ENCODE results near the gene STAG1. TPM values are rescaled to one million over a fixed set of nuclear protein-coding genes. Genes with fewer than 3 reads are reported as not detected.

The STAG1 gene
- total and polyA plus RNA-seq, 9 of the 15 experiments (the other 6 are each of a cell fraction or from before 2014, with no cell fraction given): 2.7 to 17.7 (median 8.8) TPM

- peak overlapping the region; percentile 51; the same call in 1 of the 3 replicates for H3K27ac ChIP-seq (ENCODE audit: extremely low read depth, low read depth, low read length)
- CTCF ChIA-PET (ENCODE audit: low intra/inter-chr PET ratio): no interaction called here
- ATAC-seq (peak; percentile 83), DNase-seq (ENCODE audit: extremely low read depth in 1 of 4, low spot score in 3 of 4) (peak; percentile 2 to 26 (median 10)), FAIRE-seq (peak; percentile 11)
- no peaks in the 10 kb centered on the region for H3K27me3 ChIP-seq (ENCODE audit: control insufficient read depth in 2 of 2, insufficient read depth in 2 of 2, low read length in 2 of 2)
- in situ Hi-C loops (cut with MboI) (no loop called here), intact Hi-C loops (cut with micrococcal nuclease) (no loop called here)
- peaks cover 7% of the 10 kb centered on the region; the same call in 2 of the 3 replicates for H3K36me3 ChIP-seq (ENCODE audit: control insufficient read depth, insufficient read depth, low read length)
- H3K9ac ChIP-seq (ENCODE audit: insufficient read depth in 1 of 2, low read depth in 2 of 2, low read length in 2 of 2): no peak overlapping the region; a peak in 1 of 4 replicates
- no peaks in the 10 kb centered on the region for H3K79me2 ChIP-seq (ENCODE audit: control insufficient read depth, insufficient read depth, low read length)
- H2AFZ ChIP-seq (ENCODE audit: low read depth, low read length): peak overlapping the region; percentile 18; the same call in 1 of the 2 replicates
- no peak overlapping the region for H3K4me3 ChIP-seq
- BruUV-seq (replicated peaks): no TSS peak
- POLR2A ChIA-PET: interaction anchor here (0.6 to 1.3 kb wide), 2 partner anchors 14 to 315 kb away, joined by 3 to 5 read pairs; no protein-coding TSS in a partner anchor
- no peaks in the 10 kb centered on the region for H4K20me1 ChIP-seq (replicated peaks; ENCODE audit: control insufficient read depth, insufficient read depth, low read length)
- H3K9me1 ChIP-seq (ENCODE audit: control insufficient read depth, insufficient read depth, low read length): no peaks in the 10 kb centered on the region
- 16% methylated on average over 2 of the region's 2 CpGs for whole genome bisulfite sequencing (ENCODE audit: insufficient coverage, low coverage, missing lambda C conversion rate)
- peak overlapping the region; percentile 51; the same call in 1 of the 2 replicates for H3K4me2 ChIP-seq (ENCODE audit: insufficient read depth, low read length)
- no peaks in the 10 kb centered on the region for H3K9me3 ChIP-seq (replicated peaks; ENCODE audit: control insufficient read depth, insufficient read depth, low read depth, low read length)
- peaks cover 3 to 5% of the 10 kb centered on the region in 2 experiments; a peak in 3 of 5 replicates for H3K4me1 ChIP-seq (replicated peaks in 1 of 2; ENCODE audit: control insufficient read depth in 2 of 2, insufficient read depth in 2 of 2, low read length in 2 of 2)
- TF ChIP-seq ARID1B (IDR thresholded peaks at IDR 0.05) (peak; percentile 78), RBM34 (IDR thresholded peaks at IDR 0.05; ENCODE audit: borderline replicate concordance, insufficient read depth, low read length) (no peak), KLF16 (IDR thresholded peaks at IDR 0.05) (0 out of 2 replicates have a peak, but pooled peaks have one; percentile 25), POU5F1 (IDR thresholded peaks at IDR 0.05; ENCODE audit: borderline replicate concordance, low read depth, low read length, partially characterized antibody) (no peak), SIN3B (IDR thresholded peaks at IDR 0.05; ENCODE audit: low read depth) (no peak), CBFA2T3 (IDR thresholded peaks at IDR 0.05) (peak; percentile 83), TEAD4 (IDR thresholded peaks at IDR 0.05; ENCODE audit: low read length) (peak; percentile 64; the same call in 1 of the 2 replicates), TEAD4 (CRISPR knock-in tag; IDR thresholded peaks at IDR 0.05; ENCODE audit: borderline replicate concordance) (no peak), NCOR1 (IDR thresholded peaks at IDR 0.05) (peak; percentile 34; the same call in 1 of the 2 replicates), TAL1 (IDR thresholded peaks at IDR 0.05) (peak; percentile 66), ERF (CRISPR knock-in tag; IDR thresholded peaks at IDR 0.05) (no peak), USF1 (CRISPR knock-in tag; IDR thresholded peaks at IDR 0.05) (no peak), ZNF444 (CRISPR knock-in tag; IDR thresholded peaks at IDR 0.05) (no peak), CBFA2T2 (conservative IDR thresholded peaks at IDR 0.05) (peak; percentile 64), DPF2 (IDR thresholded peaks at IDR 0.05) (0 out of 2 replicates have a peak, but pooled peaks have one; percentile 30), U2AF1 (optimal IDR thresholded peaks at IDR 0.05; ENCODE audit: low read depth, low read length) (no peak), GABPB1 (CRISPR knock-in tag; IDR thresholded peaks at IDR 0.05) (no peak), HNRNPLL (IDR thresholded peaks at IDR 0.05; ENCODE audit: low read depth, low read length, poor library complexity, severe bottlenecking) (peak; percentile 44)
- TF ChIP-seq, protein P1, sequence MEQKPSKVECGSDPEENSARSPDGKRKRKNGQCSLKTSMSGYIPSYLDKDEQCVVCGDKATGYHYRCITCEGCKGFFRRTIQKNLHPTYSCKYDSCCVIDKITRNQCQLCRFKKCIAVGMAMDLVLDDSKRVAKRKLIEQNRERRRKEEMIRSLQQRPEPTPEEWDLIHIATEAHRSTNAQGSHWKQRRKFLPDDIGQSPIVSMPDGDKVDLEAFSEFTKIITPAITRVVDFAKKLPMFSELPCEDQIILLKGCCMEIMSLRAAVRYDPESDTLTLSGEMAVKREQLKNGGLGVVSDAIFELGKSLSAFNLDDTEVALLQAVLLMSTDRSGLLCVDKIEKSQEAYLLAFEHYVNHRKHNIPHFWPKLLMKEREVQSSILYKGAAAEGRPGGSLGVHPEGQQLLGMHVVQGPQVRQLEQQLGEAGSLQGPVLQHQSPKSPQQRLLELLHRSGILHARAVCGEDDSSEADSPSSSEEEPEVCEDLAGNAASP (IDR thresholded peaks at IDR 0.05): no peak
Measured at GRCh38 chr3:136437043-136437442, 315.1 kb downstream of the STAG1 start.

Data from K562 (cell line).